PFSK-1 (cell line): Measurements from ENCODE around the gene MYO7B.

Source experiments
- POLR2AphosphoS5 ChIP-seq: IDR thresholded peaks from 2 replicates; pipeline ENCODE4 v1.6.1; 2012; ENCODE audit warnings: low read depth, mild to moderate bottlenecking, control low read depth, low read length, moderate library complexity
- REST ChIP-seq, 2 experiments: IDR thresholded peaks; 2 replicates each; pipeline versions ENCODE4 v1.6.1 to v1.8.0; 2011 to 2012; ENCODE audit warnings: low read depth in 2 of 2, low read length in 2 of 2, control low read depth in 1 of 2, inconsistent platforms in 1 of 2, mild to moderate bottlenecking in 1 of 2, moderate library complexity in 1 of 2; ENCODE audit not compliant: insufficient read depth in 1 of 2
- SIN3A ChIP-seq: IDR thresholded peaks from 2 replicates; pipeline ENCODE4 v1.6.1; 2012; ENCODE audit warnings: mild to moderate bottlenecking, low read length, moderate library complexity, borderline replicate concordance; ENCODE audit not compliant: insufficient read depth
- TAF1 ChIP-seq: IDR thresholded peaks from 2 replicates; pipeline ENCODE4 v1.6.1; 2012; ENCODE audit warnings: low read length, control low read depth, borderline replicate concordance; ENCODE audit not compliant: insufficient read depth

DNA sequence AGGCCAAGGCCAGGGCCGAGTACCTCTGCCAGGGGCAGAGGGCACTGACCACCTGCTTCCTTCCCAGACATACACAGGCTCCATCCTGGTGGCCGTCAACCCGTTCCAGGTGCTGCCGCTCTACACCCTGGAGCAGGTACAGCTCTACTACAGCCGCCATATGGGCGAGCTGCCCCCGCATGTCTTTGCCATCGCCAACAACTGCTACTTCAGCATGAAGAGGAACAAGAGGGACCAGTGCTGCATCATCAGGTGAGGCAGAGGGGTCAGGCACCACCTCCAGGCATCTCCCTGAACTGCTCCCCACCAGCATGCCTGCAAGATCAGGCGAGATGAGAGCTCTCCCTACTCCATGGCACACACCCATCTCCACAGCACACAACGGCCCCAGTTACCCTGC, 31.1 kb downstream of the MYO7B start:
- TF ChIP-seq POLR2AphosphoS5 (no peak), TAF1 (no peak), SIN3A (no peak), REST (IDR thresholded peaks at IDR 0.05; ENCODE audit: insufficient read depth in 1 of 2, low read depth in 2 of 2, low read length in 2 of 2) (no peak)
